Breast epithelium (tissue), 3 donors: ENCODE data around the gene CLDND2.

Source experiments
- POLR2A ChIP-seq: fragments of 450-650 bp; IDR thresholded peaks from one replicate; pipeline ENCODE4 v1.6.1; 2016; ENCODE audit warnings: antibody characterized with exemption, mild to moderate bottlenecking, moderate library complexity
- POLR2AphosphoS5 ChIP-seq, 3 donors: sonication (generic); formaldehyde crosslinking; IDR thresholded peaks; one replicate each; pipeline ENCODE4 v1.6.1; 2017; ENCODE audit warnings: antibody characterized with exemption in 3 of 3
- TF ChIP-seq, protein P1 (sequence below), 3 donors: fragments of 450-650 bp; IDR thresholded peaks; one replicate each; pipeline ENCODE4 v1.5.1; 2016 to 2017; ENCODE audit warnings: antibody characterized with exemption in 3 of 3, mild to moderate bottlenecking in 3 of 3, moderate library complexity in 3 of 3

DNA sequence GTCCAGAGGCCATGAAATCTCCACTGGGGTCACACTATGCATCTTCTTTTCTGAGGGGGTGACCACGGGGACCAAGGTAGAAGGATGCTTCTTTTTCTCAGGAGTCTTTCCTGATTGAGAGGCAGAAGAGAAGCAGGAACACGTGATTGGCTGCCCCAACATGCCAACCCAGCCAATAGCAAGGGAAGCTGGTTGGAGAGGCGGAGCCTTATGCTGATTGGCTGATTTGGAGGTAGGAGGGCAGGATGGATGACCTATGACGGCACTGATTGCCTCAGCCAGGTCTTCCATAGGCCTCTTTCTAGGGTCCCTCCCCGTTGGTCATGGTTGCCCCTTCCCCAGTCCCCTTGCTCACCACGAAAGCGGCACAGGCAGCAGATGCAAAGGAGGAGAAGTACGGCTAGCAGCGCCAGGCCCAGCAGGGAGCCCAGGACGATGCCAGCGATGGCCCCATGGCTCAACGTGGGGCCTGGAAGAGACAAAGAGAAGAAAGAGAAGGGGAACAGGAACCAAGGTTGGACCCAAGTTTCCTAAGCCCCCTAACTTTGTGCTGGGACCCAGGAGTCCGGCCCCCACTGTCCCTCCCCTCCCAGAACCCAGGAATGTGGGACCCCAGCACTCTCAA lies 34.9 kb downstream of the CLDND2 start:
- no peak for TF ChIP-seq POLR2AphosphoS5 (IDR thresholded peaks at IDR 0.05)
- TF ChIP-seq POLR2A, result no peak
- TF ChIP-seq, protein P1, sequence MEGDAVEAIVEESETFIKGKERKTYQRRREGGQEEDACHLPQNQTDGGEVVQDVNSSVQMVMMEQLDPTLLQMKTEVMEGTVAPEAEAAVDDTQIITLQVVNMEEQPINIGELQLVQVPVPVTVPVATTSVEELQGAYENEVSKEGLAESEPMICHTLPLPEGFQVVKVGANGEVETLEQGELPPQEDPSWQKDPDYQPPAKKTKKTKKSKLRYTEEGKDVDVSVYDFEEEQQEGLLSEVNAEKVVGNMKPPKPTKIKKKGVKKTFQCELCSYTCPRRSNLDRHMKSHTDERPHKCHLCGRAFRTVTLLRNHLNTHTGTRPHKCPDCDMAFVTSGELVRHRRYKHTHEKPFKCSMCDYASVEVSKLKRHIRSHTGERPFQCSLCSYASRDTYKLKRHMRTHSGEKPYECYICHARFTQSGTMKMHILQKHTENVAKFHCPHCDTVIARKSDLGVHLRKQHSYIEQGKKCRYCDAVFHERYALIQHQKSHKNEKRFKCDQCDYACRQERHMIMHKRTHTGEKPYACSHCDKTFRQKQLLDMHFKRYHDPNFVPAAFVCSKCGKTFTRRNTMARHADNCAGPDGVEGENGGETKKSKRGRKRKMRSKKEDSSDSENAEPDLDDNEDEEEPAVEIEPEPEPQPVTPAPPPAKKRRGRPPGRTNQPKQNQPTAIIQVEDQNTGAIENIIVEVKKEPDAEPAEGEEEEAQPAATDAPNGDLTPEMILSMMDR (IDR thresholded peaks at IDR 0.05), result no peak
